K562 (cell line): ENCODE measurements around the gene GAL3ST1. TPM values are rescaled to one million over a fixed set of nuclear protein-coding genes. Genes with fewer than 3 reads are reported as not detected.

Source experiments
- CTBP1 ChIP-seq: fragments of 450-650 bp; IDR thresholded peaks from 2 replicates; pipeline ENCODE4 v1.6.1; 2016; ENCODE audit warnings: borderline replicate concordance
- HDAC2 ChIP-seq: fragments of 450-650 bp; IDR thresholded peaks from 2 replicates; pipeline ENCODE4 v1.6.1; 2016; ENCODE audit warnings: mild to moderate bottlenecking
- HEY1 ChIP-seq: fragments of 250-450 bp; sonication (Bioruptor Pico); IDR thresholded peaks from 2 replicates; pipeline ENCODE4 v1.5.0; 2020; ENCODE audit warnings: mild to moderate bottlenecking, moderate library complexity, borderline replicate concordance
- NFE2L1 ChIP-seq: fragments of 450-650 bp; IDR thresholded peaks from 2 replicates; pipeline ENCODE4 v1.6.1; 2016; ENCODE audit warnings: missing genetic modification characterization, low read depth, mild to moderate bottlenecking, missing compliant biosample characterization, moderate library complexity, borderline replicate concordance
- POLR2AphosphoS5 ChIP-seq: IDR thresholded peaks from 2 replicates; pipeline ENCODE4 v1.6.1; 2011; ENCODE audit warnings: mild to moderate bottlenecking, low read depth, low read length, moderate library complexity; ENCODE audit not compliant: control insufficient read depth, insufficient read depth
- polyA plus RNA-seq, 8 experiments: library from polyadenylated mRNA; depleted of rRNA in 4 of 8; stranded (reverse) in 5 of 8; unstranded in 3 of 8; fragments of >200 nt; fragmentation: Nextera tagmentation in 2 of 8; fragmentation: Illumina TruSeq in 1 of 8; extraction: Ambion mirVana in 2 of 8; extraction: Trizol in 1 of 8; gene quantifications; 2 replicates each; pipeline versions ENCODE4 v1.2.1 to v1.2.3, GENCODE V29; 2011 to 2014; ENCODE audit warnings: inconsistent platforms in 1 of 8, missing spikeins in 1 of 8
- total RNA-seq, 7 experiments: library from RNA; depleted of rRNA in 6 of 7; stranded (reverse); fragments of >200 nt in 6 of 7; fragmentation: Illumina TruSeq in 2 of 7; extraction: Trizol in 2 of 7; gene quantifications; 2 replicates each; pipeline versions ENCODE4 v1.2.1 to v1.2.3, GENCODE V29; 2011 to 2021; ENCODE audit warnings: low replicate concordance in 1 of 7
- TF ChIP-seq, protein P1 (sequence below): fragments of 450-650 bp; IDR thresholded peaks from 2 replicates; pipeline ENCODE4 v1.6.1; 2018; ENCODE audit not compliant: partially characterized antibody
- TF ChIP-seq, protein P2 (sequence below): sonication (generic); formaldehyde crosslinking; IDR thresholded peaks from 2 replicates; pipeline ENCODE4 v1.8.0; 2022; ENCODE audit warnings: mild to moderate bottlenecking, missing genetic modification reagents
- TF ChIP-seq, protein P3 (sequence below): sonication (generic); formaldehyde crosslinking; IDR thresholded peaks from 2 replicates; pipeline ENCODE4 v1.8.1; 2023; ENCODE audit warnings: mild to moderate bottlenecking, missing genetic modification reagents
- TF ChIP-seq, protein P4 (sequence below), 2 experiments: fragments of 450-650 bp; IDR thresholded peaks; 2 replicates each; pipeline ENCODE4 v1.6.1; 2016
- TF ChIP-seq, protein P5 (sequence below): fragments of 450-650 bp; IDR thresholded peaks from 2 replicates; pipeline ENCODE4 v1.6.1; 2017; ENCODE audit warnings: antibody characterized with exemption, mild to moderate bottlenecking

Gene GAL3ST1
- total and polyA plus RNA-seq, 9 of the 15 experiments (the other 6 are each of a cell fraction or from before 2014, with no cell fraction given) = 0.03 to 1.9 (median 0.33) TPM; not detected in 1

DNA sequence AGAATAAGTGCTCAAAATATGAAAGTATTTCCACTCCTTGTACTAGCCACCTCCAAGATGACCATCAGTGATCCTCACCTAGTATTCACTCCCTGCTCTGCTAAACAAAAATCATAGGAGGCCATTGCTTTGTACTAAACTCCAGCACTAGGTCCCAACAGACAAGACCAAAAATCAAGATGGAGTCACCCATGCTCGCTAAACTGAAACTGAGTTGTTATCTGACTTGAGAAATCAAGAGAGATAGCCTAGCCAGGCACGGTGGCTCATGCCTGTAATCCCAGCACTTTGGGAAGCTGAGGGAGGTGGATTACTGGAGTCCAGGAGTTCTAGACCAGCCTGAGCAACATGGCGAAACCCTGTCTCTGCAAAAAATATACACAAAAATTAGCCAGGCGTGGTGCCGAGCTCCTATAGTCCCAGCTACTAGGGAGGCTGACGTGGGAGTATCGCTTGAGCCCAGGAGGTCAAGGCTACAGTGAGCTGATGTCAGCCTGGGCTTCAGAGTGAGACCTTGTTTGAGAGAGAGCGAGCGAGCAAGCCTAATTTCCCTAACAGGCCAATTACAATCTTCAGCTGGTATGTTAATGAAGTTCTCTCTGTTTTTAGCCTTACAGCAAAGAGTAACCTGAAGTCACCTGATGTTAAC is 37.3 kb downstream of the GAL3ST1 start (continued):
- TF ChIP-seq, protein P1, sequence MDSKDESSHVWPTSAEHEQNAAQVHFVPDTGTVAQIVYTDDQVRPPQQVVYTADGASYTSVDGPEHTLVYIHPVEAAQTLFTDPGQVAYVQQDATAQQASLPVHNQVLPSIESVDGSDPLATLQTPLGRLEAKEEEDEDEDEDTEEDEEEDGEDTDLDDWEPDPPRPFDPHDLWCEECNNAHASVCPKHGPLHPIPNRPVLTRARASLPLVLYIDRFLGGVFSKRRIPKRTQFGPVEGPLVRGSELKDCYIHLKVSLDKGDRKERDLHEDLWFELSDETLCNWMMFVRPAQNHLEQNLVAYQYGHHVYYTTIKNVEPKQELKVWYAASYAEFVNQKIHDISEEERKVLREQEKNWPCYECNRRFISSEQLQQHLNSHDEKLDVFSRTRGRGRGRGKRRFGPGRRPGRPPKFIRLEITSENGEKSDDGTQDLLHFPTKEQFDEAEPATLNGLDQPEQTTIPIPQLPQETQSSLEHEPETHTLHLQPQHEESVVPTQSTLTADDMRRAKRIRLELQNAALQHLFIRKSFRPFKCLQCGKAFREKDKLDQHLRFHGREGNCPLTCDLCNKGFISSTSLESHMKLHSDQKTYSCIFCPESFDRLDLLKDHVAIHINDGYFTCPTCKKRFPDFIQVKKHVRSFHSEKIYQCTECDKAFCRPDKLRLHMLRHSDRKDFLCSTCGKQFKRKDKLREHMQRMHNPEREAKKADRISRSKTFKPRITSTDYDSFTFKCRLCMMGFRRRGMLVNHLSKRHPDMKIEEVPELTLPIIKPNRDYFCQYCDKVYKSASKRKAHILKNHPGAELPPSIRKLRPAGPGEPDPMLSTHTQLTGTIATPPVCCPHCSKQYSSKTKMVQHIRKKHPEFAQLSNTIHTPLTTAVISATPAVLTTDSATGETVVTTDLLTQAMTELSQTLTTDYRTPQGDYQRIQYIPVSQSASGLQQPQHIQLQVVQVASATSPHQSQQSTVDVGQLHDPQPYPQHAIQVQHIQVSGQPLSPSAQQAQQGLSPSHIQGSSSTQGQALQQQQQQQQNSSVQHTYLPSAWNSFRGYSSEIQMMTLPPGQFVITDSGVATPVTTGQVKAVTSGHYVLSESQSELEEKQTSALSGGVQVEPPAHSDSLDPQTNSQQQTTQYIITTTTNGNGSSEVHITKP = no peak
- TF ChIP-seq POLR2AphosphoS5 (no peak), HDAC2 (no peak), HEY1 (no peak), NFE2L1 (tag) (no peak), CTBP1 (no peak)
- TF ChIP-seq, protein P2, sequence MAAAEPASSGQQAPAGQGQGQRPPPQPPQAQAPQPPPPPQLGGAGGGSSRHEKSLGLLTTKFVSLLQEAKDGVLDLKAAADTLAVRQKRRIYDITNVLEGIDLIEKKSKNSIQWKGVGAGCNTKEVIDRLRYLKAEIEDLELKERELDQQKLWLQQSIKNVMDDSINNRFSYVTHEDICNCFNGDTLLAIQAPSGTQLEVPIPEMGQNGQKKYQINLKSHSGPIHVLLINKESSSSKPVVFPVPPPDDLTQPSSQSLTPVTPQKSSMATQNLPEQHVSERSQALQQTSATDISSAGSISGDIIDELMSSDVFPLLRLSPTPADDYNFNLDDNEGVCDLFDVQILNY (CRISPR knock-in tag) = no peak
- TF ChIP-seq, protein P3, sequence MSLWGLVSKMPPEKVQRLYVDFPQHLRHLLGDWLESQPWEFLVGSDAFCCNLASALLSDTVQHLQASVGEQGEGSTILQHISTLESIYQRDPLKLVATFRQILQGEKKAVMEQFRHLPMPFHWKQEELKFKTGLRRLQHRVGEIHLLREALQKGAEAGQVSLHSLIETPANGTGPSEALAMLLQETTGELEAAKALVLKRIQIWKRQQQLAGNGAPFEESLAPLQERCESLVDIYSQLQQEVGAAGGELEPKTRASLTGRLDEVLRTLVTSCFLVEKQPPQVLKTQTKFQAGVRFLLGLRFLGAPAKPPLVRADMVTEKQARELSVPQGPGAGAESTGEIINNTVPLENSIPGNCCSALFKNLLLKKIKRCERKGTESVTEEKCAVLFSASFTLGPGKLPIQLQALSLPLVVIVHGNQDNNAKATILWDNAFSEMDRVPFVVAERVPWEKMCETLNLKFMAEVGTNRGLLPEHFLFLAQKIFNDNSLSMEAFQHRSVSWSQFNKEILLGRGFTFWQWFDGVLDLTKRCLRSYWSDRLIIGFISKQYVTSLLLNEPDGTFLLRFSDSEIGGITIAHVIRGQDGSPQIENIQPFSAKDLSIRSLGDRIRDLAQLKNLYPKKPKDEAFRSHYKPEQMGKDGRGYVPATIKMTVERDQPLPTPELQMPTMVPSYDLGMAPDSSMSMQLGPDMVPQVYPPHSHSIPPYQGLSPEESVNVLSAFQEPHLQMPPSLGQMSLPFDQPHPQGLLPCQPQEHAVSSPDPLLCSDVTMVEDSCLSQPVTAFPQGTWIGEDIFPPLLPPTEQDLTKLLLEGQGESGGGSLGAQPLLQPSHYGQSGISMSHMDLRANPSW (CRISPR knock-in tag) = no peak
- TF ChIP-seq, protein P4, sequence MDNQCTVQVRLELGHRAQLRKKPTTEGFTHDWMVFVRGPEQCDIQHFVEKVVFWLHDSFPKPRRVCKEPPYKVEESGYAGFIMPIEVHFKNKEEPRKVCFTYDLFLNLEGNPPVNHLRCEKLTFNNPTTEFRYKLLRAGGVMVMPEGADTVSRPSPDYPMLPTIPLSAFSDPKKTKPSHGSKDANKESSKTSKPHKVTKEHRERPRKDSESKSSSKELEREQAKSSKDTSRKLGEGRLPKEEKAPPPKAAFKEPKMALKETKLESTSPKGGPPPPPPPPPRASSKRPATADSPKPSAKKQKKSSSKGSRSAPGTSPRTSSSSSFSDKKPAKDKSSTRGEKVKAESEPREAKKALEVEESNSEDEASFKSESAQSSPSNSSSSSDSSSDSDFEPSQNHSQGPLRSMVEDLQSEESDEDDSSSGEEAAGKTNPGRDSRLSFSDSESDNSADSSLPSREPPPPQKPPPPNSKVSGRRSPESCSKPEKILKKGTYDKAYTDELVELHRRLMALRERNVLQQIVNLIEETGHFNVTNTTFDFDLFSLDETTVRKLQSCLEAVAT (IDR thresholded peaks at IDR 0.05) = no peak
- TF ChIP-seq, protein P5, sequence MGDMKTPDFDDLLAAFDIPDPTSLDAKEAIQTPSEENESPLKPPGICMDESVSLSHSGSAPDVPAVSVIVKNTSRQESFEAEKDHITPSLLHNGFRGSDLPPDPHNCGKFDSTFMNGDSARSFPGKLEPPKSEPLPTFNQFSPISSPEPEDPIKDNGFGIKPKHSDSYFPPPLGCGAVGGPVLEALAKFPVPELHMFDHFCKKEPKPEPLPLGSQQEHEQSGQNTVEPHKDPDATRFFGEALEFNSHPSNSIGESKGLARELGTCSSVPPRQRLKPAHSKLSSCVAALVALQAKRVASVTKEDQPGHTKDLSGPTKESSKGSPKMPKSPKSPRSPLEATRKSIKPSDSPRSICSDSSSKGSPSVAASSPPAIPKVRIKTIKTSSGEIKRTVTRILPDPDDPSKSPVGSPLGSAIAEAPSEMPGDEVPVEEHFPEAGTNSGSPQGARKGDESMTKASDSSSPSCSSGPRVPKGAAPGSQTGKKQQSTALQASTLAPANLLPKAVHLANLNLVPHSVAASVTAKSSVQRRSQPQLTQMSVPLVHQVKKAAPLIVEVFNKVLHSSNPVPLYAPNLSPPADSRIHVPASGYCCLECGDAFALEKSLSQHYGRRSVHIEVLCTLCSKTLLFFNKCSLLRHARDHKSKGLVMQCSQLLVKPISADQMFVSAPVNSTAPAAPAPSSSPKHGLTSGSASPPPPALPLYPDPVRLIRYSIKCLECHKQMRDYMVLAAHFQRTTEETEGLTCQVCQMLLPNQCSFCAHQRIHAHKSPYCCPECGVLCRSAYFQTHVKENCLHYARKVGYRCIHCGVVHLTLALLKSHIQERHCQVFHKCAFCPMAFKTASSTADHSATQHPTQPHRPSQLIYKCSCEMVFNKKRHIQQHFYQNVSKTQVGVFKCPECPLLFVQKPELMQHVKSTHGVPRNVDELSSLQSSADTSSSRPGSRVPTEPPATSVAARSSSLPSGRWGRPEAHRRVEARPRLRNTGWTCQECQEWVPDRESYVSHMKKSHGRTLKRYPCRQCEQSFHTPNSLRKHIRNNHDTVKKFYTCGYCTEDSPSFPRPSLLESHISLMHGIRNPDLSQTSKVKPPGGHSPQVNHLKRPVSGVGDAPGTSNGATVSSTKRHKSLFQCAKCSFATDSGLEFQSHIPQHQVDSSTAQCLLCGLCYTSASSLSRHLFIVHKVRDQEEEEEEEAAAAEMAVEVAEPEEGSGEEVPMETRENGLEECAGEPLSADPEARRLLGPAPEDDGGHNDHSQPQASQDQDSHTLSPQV = peak; percentile 98
